Ectodermal cell (in vitro differentiated cells): ENCODE results near the gene GABRD. TPM values are rescaled to one million over a fixed set of nuclear protein-coding genes. Genes with fewer than 3 reads are reported as not detected.

Experiments used
- H3K27ac ChIP-seq: 2 replicates; pipeline ENCODE4 v1.7.0; 2013; ENCODE audit warnings: mild to moderate bottlenecking, low read depth, low read length; ENCODE audit not compliant: insufficient read depth, poor library complexity, severe bottlenecking
- H3K27me3 ChIP-seq: 2 replicates; pipeline ENCODE4 v1.7.0; 2013; ENCODE audit warnings: mild to moderate bottlenecking, low read length; ENCODE audit not compliant: insufficient read depth, control insufficient read depth, poor library complexity, severe bottlenecking
- H3K36me3 ChIP-seq: one replicate; pipeline ENCODE4 v1.7.0; 2013; ENCODE audit warnings: low read length; ENCODE audit not compliant: control insufficient read depth, insufficient read depth
- H3K4me1 ChIP-seq: one replicate; pipeline ENCODE4 v1.7.0; 2013; ENCODE audit warnings: low read length; ENCODE audit not compliant: control insufficient read depth, insufficient read depth
- H3K4me3 ChIP-seq: 2 replicates; pipeline ENCODE4 v1.7.0; 2013; ENCODE audit warnings: low read depth, low read length, control low read depth; ENCODE audit not compliant: insufficient read depth
- H3K9me3 ChIP-seq: 2 replicates; pipeline ENCODE4 v1.7.0; 2013; ENCODE audit warnings: mild to moderate bottlenecking, low read length, moderate library complexity; ENCODE audit not compliant: control insufficient read depth
- WGBS, 2 experiments: methylation state at CpG; one replicate each; pipeline ENCODE4 v1.1.7; 2013; ENCODE audit warnings: missing lambda C conversion rate in 2 of 2; 5-methylcytosine and 5-hydroxymethylcytosine counted together
- polyA plus RNA-seq, 4 experiments: library from polyadenylated mRNA; stranded (reverse); fragments of 50-300 nt; gene quantifications; one replicate each; pipeline ENCODE4 v1.2.3, GENCODE V29; 2013

GABRD gene
- polyA plus RNA-seq (2013, experiment 1 of 4): 0.61 TPM
- 0.39 TPM for polyA plus RNA-seq (2013, experiment 2 of 4)
- polyA plus RNA-seq (2013, experiment 3 of 4): 0.27 TPM
- polyA plus RNA-seq (2013, experiment 4 of 4): 0.16 TPM

GRCh38 chr1:2019172-2019543 lies at the start of gene GABRD:
Gene GABRD, plus strand, starts transcription at chr1:2019345. Its CDS starts 79 bp downstream, at chr1:2019424.
- Histone ChIP-seq H3K36me3 (no peaks in the 10 kb centered on the region), H3K9me3 (no peaks in the 10 kb centered on the region), H3K4me3 (no peak within 1 kb of the TSS), H3K27me3 (peaks cover 46% of the 10 kb centered on the region), H3K27ac (no peak within 1 kb of the TSS), H3K4me1 (no peaks in the 10 kb centered on the region)
- WGBS, 2 experiments: 0% methylated on average over 52 of the region's 60 CpGs

- 87 to 89% methylated on average over 10 of the region's 10 CpGs for WGBS, 2 experiments
- Histone ChIP-seq H3K27me3 (no peaks in the 10 kb centered on the region), H3K9me3 (no peaks in the 10 kb centered on the region), H3K36me3 (no peaks in the 10 kb centered on the region), H3K27ac (no peak overlapping the region), H3K4me3 (no peak overlapping the region), H3K4me1 (peaks cover 19% of the 10 kb centered on the region)
Observed at GRCh38 chr1:1969505-1969900, 49.6 kb upstream of the GABRD start.

- no peaks in the 10 kb centered on the region for H3K36me3 ChIP-seq
- H3K9me3 ChIP-seq: no peaks in the 10 kb centered on the region
- H3K4me1 ChIP-seq: peaks cover 19% of the 10 kb centered on the region
- no peaks in the 10 kb centered on the region for H3K27me3 ChIP-seq
- no peak overlapping the region for H3K27ac ChIP-seq
- WGBS, 2 experiments: 91% methylated on average over 29 of the region's 29 CpGs
- no peak overlapping the region for H3K4me3 ChIP-seq
Observed at GRCh38 chr1:1969953-1970716, 49.0 kb upstream of the GABRD start.

- H3K4me3 ChIP-seq: no peak overlapping the region
- H3K9me3 ChIP-seq: no peaks in the 10 kb centered on the region
- H3K27ac ChIP-seq: no peak overlapping the region
- H3K36me3 ChIP-seq: no peaks in the 10 kb centered on the region
- WGBS, 2 experiments: 91 to 92% methylated on average over 17 of the region's 17 CpGs
- no peaks in the 10 kb centered on the region for H3K27me3 ChIP-seq
- peaks cover 16% of the 10 kb centered on the region for H3K4me1 ChIP-seq
Observed at GRCh38 chr1:1971017-1971416, 48.1 kb upstream of the GABRD start.

- no peaks in the 10 kb centered on the region for H3K27me3 ChIP-seq
- WGBS, 2 experiments: 93% methylated on average over 21 of the region's 21 CpGs
- H3K27ac ChIP-seq: no peak overlapping the region
- H3K4me1 ChIP-seq: peaks cover 12% of the 10 kb centered on the region
- no peaks in the 10 kb centered on the region for H3K36me3 ChIP-seq
- H3K4me3 ChIP-seq: no peak overlapping the region
- H3K9me3 ChIP-seq: no peaks in the 10 kb centered on the region
Observed at GRCh38 chr1:1971688-1972087, 47.5 kb upstream of the GABRD start.

GRCh38 chr1:1972976-1973715 lies 46.0 kb upstream of the GABRD start:
- H3K36me3 ChIP-seq: no peaks in the 10 kb centered on the region
- 81 to 82% methylated on average over 22 of the region's 22 CpGs for WGBS, 2 experiments
- no peaks in the 10 kb centered on the region for H3K27me3 ChIP-seq
- no peak overlapping the region for H3K27ac ChIP-seq
- H3K4me1 ChIP-seq: peaks cover 12% of the 10 kb centered on the region
- no peaks in the 10 kb centered on the region for H3K9me3 ChIP-seq
- no peak overlapping the region for H3K4me3 ChIP-seq

- 89 to 90% methylated on average over 34 of the region's 34 CpGs for WGBS, 2 experiments
- Histone ChIP-seq H3K27ac (no peak overlapping the region), H3K36me3 (no peaks in the 10 kb centered on the region), H3K4me3 (no peak overlapping the region), H3K27me3 (no peaks in the 10 kb centered on the region), H3K4me1 (peaks cover 12% of the 10 kb centered on the region), H3K9me3 (no peaks in the 10 kb centered on the region)
Observed at GRCh38 chr1:1973716-1974642, 45.2 kb upstream of the GABRD start.

GRCh38 chr1:1974834-1975233 lies 44.3 kb upstream of the GABRD start:
- Histone ChIP-seq H3K4me1 (peaks cover 12% of the 10 kb centered on the region), H3K36me3 (no peaks in the 10 kb centered on the region), H3K27ac (no peak overlapping the region), H3K27me3 (no peaks in the 10 kb centered on the region), H3K4me3 (no peak overlapping the region), H3K9me3 (no peaks in the 10 kb centered on the region)
- WGBS, 2 experiments: 88 to 91% methylated on average over 22 of the region's 22 CpGs

GRCh38 chr1:1975535-1975934 lies 43.6 kb upstream of the GABRD start:
- H3K36me3 ChIP-seq: no peaks in the 10 kb centered on the region
- H3K4me3 ChIP-seq: no peak overlapping the region
- WGBS, 2 experiments: 94% methylated on average over 14 of the region's 14 CpGs
- H3K27ac ChIP-seq: no peak overlapping the region
- H3K27me3 ChIP-seq: no peaks in the 10 kb centered on the region
- peaks cover 12% of the 10 kb centered on the region for H3K4me1 ChIP-seq
- H3K9me3 ChIP-seq: no peaks in the 10 kb centered on the region
